ENCODE results near the gene LIN28A.

The LIN28A gene

DNA sequence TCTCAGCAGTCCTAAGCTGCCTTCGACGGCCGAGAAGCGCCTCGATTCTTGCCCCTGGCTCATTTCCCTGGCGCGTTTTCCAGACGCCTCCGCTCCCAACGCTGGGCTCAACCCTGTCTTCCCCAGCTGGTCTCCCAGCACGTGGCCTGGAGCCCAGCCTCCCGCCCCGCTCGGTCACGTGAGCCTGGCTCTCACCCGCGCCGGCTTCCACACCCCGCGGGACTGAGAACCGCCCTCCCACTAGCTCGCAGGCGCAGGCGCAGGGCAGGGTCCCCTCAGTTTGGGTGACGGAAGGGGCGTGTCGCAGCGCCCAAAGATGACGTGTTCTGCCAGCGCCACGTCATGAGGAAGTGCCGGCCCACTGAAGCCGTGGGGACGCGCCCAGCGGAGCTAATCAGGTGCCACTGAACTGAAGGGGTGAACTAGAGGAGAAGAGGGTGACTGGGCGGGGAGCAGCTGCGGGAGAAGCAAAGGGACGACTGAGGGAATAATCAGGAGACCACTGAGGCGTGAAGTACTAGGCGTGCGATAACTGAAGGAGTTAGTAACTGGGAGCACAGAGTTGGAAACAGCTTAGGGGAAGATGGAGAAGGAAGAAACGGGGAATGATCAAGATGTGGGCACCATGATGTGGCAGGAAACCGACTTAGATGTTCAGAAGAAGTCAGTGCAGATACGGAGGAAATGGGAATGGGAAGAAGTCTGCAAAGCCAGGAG, 21.5 kb downstream of the LIN28A start, which contains the start of gene DHDDS:
Gene DHDDS, plus strand, starts transcription at position 343 of the 717 bp plus-strand sequence. CDS start 625 bp downstream, outside the sequence.
- in situ Hi-C loops (cut with HindIII; ENCODE audit: low sequenced_read_pairs) = no loop called here

DNA sequence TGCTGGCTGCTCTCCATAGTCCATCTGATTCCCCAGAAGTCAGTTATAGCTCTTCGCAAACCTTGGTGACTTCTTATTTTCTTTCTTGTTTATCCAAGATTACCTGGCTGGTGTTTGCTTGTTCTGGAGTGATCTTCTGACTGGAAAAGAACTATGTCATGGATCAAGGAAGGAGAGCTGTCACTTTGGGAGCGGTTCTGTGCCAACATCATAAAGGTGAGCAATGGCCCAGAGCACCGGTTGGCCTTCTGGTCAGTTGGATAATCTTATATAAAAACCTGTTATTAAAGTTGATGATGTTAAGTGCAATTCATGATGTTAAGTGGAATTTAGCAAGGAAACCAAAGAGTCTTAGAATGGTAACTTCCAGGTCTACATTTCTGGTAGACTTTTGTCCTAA, 22.2 kb downstream of the LIN28A start:
- in situ Hi-C loops (cut with HindIII; ENCODE audit: low sequenced_read_pairs) = no loop called here

DNA sequence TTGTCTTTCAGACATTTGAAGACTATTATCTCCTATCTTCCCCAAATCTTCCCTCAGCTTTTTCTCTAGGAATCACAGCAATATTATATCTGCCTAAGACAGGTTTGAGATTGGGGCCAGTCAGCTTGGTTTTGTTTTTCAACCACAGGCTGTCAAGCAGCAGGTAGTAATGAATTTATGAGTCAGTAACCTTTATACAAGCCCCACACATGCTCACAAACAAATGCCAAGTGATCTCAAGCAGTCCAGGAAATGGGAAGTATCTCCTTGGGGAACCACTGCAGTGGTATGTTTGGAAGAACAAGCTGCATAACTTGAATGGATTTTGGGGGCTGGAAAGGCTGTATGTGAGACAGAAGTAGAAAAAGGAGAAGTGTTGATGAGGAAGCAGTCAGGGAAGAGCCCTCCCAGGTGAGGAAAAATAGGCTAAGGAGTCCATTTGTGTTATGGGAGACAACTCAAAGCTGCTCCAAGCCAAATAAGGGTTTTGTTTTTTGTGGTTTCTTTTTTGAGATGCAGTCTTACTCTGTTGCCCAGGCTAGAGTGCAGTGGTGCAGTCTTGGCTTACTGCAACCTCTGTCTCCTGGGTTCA, 23.6 kb downstream of the LIN28A start:
- in situ Hi-C loops (cut with HindIII; ENCODE audit: low sequenced_read_pairs) = no loop called here

DNA sequence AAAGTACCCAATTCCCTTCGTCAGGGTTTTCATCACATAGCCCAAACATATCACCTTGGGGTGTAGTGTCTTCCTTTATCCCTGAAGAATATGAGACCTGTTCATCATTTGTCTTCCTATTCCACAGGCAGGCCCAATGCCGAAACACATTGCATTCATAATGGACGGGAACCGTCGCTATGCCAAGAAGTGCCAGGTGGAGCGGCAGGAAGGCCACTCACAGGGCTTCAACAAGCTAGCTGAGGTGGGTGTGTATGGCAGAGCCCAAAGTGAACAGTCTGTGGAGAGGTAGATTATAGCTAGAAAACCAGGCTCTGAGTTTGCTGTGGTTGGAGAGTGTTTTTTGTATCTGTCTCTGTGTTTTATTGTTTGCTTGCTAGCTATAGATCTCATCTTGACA, 27.4 kb downstream of the LIN28A start:
- in situ Hi-C loops (cut with HindIII; ENCODE audit: low sequenced_read_pairs) = no loop called here

DNA sequence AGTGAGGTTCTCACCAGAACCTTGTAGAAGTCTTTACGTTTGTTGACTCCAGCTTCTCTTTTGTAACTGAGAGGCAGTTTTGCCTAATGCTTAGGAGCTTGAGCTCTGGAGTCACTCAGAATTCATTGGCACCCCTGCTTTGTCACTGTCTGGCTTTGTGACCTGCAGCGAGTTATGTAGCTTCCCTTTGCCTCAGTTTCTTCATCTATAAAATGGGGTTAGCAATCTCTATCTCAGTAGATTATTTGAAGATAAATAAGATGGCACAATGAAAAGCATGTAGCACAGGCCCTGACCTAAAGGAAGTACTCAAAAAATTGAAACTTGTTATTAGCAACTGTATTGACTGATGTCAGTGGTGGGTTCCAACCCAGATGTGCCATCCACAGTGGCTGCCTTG, 29.6 kb downstream of the LIN28A start:
- in situ Hi-C loops (cut with HindIII; ENCODE audit: low sequenced_read_pairs) = no loop called here

DNA sequence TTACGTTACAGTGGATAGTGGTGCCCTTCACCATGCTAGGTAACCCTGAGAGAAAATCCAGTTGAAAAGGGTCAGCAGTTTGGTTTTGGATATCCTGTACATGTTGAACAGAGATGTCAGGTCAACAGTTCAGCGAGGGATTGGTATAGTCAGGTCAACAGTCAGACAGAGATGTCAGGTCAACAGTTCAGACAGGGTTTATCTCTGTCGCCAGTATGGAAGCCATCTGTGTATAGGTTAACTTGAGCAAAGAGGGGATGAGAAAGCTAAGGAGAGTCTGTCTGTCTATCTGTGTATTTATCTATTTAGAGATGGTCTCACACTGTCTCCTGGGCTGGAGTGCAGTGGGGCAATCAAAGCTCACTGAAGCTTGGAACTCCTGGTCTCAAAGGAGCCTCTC, 39.3 kb downstream of the LIN28A start:
- in situ Hi-C loops (cut with HindIII; ENCODE audit: low sequenced_read_pairs) = no loop called here

DNA sequence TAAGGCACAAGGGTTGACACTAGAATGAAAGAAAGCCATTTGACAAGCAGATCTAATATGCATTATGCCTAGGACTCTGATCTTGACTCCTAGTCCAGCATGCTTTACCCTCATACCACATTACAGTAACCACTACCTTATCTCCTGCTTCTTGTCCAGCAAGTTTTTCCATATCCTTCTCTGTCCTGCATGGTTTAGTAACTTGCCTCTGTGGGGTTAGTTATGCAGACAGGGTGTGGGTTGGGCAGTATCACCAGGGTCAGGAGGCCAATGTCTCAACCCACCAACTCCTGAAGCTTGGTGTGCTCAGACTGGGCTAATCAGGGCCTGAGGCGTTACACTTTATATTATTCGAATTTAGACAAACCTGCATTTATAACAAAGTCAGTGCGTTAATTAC, 40.3 kb downstream of the LIN28A start:
- in situ Hi-C loops (cut with HindIII; ENCODE audit: low sequenced_read_pairs) = no loop called here

DNA sequence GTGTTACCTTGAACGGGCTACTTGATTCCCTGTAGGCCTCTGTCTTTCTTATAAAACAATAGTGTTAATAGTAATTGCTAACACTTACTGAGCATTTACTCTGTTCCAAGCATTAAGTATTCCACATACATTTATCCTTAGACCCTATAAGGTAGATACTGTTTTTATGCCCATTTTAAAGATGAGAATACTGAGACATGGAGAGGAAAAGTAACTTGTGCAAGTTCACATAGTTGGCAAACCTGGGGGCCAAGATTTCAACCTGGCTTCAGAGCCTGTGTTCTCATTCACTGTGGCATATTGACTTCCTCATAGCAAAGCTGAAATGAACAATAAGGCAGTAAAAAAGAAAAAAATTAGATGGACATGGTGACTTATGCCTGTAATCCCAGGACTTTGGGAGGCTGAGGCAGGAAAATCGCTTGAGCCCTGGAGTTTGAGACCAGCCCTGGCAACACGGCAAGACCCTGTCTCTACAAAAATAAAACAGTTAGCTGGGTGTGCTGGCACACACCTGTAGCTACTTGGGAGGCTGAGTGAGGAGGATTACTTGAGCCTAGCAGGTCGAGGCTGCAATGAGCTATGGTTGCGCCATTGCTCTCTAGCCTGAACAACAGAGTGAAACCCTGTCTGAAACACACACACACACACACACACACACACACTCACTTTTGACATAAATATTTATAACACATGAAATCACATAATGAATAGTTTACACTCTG, 42.0 kb downstream of the LIN28A start:
- in situ Hi-C loops (cut with HindIII; ENCODE audit: low sequenced_read_pairs) = no loop called here

DNA sequence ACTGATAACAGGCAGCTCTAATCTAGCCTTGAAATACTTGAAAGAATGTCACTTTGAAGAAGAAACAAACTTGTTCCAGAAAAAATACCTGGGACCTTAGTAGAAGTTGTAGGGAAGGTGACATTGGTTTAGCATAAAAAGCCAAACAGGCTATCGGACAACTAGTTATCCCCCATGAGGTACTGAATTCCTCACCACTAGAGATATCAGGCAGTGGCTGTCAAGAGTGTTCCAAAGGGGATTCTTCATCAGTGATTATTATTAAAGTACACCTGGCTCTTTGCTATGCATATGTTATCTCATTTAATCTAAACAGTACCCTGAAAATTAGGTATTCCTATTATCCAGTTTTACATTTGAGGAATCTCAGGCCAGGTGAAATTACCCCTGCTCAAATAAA, 48.5 kb downstream of the LIN28A start:
- in situ Hi-C loops (cut with HindIII; ENCODE audit: low sequenced_read_pairs) = no loop called here

DNA sequence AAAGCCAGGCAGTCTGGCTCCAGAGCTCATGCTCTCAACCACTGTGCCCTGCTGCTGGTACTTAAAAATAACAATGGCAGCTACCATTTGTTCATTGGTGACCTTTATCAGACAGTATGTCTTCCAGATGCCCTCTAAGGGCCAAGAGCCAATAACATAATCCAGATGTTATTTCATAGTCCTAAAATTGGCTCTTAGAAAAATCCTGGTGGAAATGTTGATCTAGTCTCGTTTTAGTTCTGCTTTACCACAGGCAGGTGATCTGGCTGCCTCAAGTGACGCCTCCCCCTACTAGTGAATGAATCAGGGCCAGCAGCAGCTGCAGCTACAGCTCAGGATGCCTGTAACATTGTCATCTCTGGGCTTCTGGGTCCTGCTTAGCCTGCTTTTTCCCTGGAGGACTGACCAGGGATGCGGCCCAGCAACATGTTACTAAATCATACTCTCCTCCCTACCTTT, 49.0 kb downstream of the LIN28A start:
- in situ Hi-C loops (cut with HindIII; ENCODE audit: low sequenced_read_pairs) = no loop called here

DNA sequence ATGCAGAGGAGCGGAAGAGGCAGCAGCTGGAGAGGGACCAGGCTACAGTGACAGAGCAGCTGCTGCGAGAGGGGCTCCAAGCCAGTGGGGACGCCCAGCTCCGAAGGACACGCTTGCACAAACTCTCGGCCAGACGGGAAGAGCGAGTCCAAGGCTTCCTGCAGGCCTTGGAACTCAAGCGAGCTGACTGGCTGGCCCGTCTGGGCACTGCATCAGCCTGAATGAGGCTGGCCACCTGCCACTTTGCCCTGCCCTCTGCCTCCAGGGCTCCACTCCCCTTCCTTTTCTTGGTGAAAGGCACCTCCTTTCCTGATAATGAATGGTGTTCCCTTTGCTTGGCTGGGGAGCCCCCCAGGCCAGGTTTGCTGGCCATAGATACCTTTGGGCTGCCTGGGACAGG, 58.3 kb downstream of the LIN28A start:
- in situ Hi-C loops (cut with HindIII; ENCODE audit: low sequenced_read_pairs) = no loop called here

DNA sequence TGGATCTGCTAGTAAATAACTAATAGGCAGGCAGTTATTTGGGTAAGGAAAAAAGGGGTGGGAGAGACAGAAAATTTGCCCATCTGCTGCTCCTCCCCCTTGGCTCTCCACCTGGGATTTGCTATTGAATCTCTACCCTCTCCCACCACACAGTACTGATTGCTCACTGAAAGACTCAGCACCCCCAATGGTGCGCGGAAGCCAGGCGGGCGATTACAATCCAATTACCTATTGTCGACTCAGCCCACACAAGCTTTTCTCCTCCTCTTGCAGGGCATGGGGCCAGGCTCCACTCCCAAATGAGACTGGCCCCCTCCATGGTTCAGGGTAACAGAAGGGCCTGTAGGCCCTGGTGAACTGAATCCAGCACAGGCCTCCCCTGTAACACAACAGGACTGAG, 58.9 kb downstream of the LIN28A start:
- in situ Hi-C loops (cut with HindIII; ENCODE audit: low sequenced_read_pairs) = no loop called here

DNA sequence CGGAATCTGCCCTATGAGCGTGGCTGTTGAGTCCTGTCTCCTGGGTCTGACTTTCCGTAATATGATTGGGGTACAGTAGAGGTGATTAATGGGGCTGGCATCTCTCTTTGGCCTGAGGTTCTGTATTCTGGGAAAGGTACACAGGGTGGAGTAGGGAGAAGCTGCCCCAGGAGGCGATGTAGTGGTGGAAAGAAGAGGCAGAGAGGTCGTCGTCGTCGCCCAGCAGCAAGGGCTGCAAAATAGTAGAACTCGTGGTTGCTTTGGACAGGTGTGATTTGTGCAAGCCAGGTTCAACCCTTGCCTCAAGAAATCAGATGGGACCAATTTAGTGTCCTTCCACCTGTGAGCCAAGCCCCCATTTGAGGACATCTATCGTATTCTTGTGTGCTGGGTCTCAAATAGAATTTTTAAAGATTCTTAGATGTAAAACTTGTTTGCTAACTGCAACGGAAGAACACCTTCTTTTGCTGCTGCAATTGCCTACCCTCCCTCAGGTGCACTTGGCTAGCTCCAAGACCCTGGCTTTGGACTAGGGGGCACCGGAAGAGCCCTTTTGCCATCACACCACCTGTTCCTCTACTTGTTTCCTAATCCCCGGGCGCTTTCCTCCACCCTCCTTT, 60.4 kb downstream of the LIN28A start:
- in situ Hi-C loops (cut with HindIII; ENCODE audit: low sequenced_read_pairs) = no loop called here

DNA sequence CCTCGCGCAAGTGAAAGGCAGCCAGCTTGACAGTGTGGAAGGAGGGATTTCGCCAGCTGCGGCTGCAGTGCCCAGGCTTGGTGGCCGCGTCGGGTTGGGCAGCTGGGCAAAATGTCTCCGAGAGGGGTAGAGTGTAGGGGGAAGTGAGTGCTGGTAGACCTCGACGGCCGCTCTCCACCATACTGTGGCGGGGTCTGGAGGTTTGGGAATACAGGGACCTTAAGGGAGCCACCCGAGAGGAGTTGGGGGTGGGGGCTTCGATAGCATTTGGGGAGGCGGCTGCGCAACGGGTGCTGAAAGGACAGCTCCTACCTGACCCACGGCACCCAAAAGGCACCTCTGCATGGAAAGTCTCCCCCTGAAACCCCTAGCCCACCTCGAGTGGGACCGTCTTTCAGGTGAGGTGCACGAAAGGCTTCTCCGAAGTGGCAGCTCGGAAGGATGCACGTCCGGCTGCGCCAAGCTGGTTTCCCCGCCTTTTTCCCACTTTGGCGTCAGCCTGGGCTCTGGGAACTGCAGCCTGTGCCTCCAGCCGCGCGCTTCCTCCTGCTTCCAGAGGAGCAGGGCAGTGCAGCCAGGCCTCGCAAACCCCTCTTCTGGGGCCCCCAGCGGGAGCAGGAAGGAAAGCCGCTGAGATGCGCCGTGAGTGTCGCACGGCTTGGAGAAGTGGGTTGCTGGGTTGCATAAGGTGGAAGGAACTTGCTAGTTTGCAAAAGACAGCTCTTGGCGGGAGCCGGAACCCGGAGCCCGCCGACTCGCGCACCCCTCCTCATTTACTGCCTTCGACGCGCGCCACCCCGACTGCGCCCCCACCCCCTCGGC, 61.1 kb downstream of the LIN28A start:
- in situ Hi-C loops (cut with HindIII; ENCODE audit: low sequenced_read_pairs) = no loop called here

DNA sequence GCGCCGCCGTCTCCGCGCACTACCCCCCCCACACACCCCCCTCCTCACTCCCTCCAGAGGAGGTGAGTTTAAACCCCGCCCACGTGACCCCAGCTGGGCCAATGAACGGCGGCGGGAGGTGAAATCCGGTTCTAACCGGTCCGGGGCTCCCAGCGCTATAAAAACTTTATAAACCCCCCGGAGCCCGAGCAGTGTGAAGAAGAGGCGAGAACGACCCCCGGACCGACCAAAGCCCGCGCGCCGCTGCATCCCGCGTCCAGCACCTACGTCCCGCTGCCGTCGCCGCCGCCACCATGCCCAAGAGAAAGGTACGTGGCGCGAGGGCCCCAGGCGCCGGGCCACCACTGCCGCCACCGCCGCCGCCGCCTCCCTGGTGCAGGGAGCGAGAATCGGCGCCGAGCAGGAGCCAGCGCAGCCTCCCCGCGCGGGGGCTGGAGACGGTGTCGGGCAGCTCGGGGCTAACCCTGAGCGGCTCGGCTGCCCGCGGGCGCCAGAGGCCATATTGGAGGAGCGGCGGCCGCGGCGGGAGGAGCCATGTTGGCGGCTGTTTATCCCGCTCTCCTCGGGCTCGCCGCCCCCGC, 61.8 kb downstream of the LIN28A start, which contains the start of gene HMGN2:
Gene HMGN2, plus strand, starts transcription at position 121 of the 581 bp plus-strand sequence. Its CDS starts 173 bp downstream, at position 294.
- in situ Hi-C loops (cut with HindIII; ENCODE audit: low sequenced_read_pairs) = no loop called here

DNA sequence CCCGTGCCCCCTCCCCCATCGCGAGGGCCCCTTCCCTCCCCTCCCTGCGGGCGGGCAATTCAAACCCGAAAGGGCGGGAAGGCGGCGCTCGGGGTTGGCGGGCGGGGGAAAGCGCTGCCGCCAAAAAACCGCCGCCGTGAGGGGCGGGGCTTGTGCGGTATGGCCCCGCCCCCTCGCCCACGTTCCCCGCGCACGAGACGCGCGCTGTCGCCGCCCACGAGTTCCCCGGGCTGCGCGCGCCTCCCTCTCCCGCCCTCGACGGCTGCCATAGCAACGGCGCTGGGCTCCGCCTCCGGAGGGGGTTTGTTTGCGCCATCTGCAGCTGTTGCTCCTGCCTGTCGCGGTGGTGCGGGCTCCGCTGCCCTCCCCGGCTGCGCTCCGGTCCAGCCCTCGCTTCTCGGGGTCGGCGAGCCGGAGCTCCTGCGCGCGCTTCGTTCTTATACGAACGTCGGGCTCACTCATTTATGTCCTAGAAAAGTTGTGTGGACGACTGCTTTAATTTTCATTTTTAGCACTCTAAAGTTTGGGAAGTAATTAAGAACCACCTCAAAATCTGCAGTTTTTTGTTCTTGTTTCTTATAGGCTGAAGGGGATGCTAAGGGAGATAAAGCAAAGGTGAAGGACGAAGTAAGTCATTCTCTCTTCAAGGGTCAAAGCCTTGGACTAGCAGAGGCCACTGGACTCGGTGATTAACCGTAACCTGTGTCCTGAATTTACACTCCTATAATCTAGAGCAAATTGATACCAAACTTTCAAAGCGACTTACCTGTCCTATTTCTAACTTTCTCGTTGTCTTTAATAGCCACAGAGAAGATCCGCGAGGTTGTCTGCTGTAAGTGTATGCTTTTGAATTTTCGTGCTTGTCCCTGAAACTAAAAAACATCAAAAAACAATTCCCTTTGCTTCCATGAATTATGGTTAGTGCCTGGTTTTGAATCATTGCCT, 62.6 kb downstream of the LIN28A start:
- in situ Hi-C loops (cut with HindIII; ENCODE audit: low sequenced_read_pairs) = no loop called here

DNA sequence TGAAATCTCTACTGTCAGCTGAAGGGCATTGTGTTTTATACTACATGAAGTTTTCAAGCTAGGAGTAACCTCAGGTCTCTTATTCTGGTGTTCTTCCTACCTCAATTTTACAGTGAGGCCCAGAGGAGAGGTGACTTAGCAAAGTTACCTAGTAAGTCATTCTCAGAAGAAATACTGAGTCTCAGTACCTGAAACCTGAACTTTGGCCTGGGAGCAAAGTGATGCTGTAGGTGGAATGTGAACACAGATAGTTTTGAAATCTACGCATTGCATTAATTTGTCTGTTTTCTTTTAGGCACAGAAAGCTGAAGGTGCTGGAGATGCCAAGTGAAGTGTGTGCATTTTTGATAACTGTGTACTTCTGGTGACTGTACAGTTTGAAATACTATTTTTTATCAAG, 64.2 kb downstream of the LIN28A start:
- in situ Hi-C loops (cut with HindIII; ENCODE audit: low sequenced_read_pairs) = no loop called here

DNA sequence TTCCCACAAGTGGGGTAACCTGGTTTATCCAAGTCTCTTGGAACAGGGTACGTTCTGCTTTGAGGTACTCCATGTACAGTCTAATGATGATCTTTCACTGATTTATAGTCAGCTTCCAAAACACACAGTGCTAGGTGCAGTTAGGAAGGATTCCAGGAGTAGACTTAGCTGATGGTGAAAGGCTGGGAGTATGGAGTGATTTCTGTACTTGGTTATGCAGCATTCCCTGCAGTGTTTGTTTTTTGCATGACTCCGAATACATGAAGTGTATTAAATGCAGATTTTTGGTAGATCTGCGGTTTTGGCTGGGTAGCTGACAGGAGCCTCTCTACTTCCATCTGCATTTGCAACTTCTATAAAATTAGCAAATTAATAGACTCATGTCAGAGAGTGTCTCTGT, 65.4 kb downstream of the LIN28A start:
- in situ Hi-C loops (cut with HindIII; ENCODE audit: low sequenced_read_pairs) = no loop called here

DNA sequence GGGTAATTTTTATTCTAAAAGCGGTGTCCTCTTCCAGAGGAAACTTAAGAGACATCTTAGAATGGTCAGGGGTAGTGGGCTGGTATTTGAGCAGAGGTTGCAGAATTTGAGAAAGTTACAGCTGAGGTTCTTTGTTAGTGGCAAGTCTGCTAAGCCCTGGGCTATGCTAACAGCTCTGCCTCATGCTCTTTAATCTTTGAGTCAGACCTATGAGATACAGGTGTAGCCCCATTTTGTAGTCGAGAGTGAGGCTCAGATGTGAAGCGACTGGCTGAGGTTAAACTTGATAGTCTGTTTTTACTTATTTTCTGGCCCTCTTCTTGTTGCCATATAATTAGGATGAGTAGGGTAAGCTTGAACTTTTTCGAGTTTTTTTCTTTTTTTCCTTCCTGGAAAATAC, 66.3 kb downstream of the LIN28A start:
- in situ Hi-C loops (cut with HindIII; ENCODE audit: low sequenced_read_pairs) = no loop called here

Measured in endothelial cell of hepatic sinusoid (primary cell).